DOHH2 (cell line): Measurements from ENCODE around the gene VPREB1.

ENCODE experiments used
- EZH2phosphoT487 ChIP-seq: fragments of 200-600 bp; sonication (generic); IDR thresholded peaks from 2 replicates; pipeline ENCODE4 v1.6.1; 2017; ENCODE audit warnings: borderline replicate concordance, mild to moderate bottlenecking, antibody characterized with exemption, low read length, moderate library complexity, mixed read lengths
- TF ChIP-seq, protein P1 (sequence below): fragments of 200-600 bp; sonication (generic); IDR thresholded peaks from one replicate; pipeline ENCODE4 v1.5.1; 2014; ENCODE audit warnings: antibody characterized with exemption, mild to moderate bottlenecking, low read depth, low read length; ENCODE audit not compliant: poor library complexity, severe bottlenecking

- TF ChIP-seq, protein P1, sequence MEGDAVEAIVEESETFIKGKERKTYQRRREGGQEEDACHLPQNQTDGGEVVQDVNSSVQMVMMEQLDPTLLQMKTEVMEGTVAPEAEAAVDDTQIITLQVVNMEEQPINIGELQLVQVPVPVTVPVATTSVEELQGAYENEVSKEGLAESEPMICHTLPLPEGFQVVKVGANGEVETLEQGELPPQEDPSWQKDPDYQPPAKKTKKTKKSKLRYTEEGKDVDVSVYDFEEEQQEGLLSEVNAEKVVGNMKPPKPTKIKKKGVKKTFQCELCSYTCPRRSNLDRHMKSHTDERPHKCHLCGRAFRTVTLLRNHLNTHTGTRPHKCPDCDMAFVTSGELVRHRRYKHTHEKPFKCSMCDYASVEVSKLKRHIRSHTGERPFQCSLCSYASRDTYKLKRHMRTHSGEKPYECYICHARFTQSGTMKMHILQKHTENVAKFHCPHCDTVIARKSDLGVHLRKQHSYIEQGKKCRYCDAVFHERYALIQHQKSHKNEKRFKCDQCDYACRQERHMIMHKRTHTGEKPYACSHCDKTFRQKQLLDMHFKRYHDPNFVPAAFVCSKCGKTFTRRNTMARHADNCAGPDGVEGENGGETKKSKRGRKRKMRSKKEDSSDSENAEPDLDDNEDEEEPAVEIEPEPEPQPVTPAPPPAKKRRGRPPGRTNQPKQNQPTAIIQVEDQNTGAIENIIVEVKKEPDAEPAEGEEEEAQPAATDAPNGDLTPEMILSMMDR, result no peak
- no peak for TF ChIP-seq EZH2phosphoT487
Observed at GRCh38 chr22:22197993-22198402, 46.6 kb upstream of the VPREB1 start.
